ENCODE measurements around the gene DOK4. TPM values are rescaled to one million over a fixed set of nuclear protein-coding genes. Genes with fewer than 3 reads are reported as not detected.

The DOK4 gene
- total RNA-seq (10 to 100 TPM; 25.3 to 32.9 TPM), polyA plus RNA-seq (ENCODE audit: insufficient read depth, low read depth, low replicate concordance) (15.5 TPM)
- long read RNA-seq, donor 1, partial matches to known transcripts: 5 of 9 reads
- long read RNA-seq, donor 1, other reads (novel, unspliced or antisense): 0 of 9 reads
- long read RNA-seq, donor 2, partial matches to known transcripts: 0 of 2 reads
- long read RNA-seq, donor 2, other reads (novel, unspliced or antisense): 0 of 2 reads

DNA sequence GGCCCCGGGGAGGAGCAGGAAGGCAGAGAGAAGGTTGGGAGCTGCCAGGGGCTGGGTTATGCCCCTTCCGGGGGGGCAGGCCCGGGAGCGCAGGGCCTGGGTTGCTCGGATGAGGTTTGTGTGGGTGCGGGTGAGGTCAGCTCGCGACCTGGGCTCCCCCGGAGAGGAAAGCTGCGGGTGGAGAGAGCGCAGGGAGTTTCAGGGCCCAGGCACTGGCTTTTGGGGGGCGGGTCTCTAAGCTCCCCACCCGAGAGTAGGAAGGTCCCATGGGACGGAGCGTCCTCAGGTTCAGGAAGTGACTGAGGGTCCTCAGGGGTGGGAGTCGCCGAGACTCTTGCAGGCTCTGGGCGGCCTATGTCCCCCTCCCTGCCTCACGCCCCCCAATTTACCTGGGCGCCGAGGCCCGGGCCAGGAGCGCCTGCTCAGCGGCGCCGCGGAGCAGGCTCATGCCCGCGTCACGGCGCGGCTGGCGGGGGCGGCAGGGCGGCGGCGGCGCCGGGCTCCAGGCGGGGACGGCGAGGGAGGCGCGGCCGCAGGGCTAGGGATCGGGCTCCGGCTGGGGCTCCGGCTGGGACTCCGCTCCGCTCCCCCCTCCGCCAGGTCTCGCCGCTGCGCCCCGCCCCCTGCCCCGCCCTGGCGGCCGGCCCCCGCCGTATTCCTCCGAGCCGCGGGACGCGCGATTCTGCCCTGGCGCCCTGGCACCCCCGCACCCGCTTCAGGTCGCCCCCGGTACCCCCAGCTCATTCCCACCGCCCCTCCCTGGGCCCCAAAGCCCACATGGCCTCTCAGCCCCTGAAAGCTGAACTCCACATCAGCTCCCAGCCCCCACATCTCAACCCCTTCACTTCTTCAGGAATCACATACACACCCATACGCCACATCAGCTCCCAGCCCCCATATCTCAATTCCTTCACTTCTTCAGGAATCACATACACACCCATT, at the start of gene DOK4:
DOK4 (minus strand) TSS at position 578 of the 942 bp plus-strand sequence. CDS start 6,986 bp downstream, outside the sequence.
- H3K9me3 ChIP-seq: no peaks in the 10 kb centered on the region
- peaks cover 12% of the 10 kb centered on the region for H3K4me1 ChIP-seq
- TF ChIP-seq, protein P1, sequence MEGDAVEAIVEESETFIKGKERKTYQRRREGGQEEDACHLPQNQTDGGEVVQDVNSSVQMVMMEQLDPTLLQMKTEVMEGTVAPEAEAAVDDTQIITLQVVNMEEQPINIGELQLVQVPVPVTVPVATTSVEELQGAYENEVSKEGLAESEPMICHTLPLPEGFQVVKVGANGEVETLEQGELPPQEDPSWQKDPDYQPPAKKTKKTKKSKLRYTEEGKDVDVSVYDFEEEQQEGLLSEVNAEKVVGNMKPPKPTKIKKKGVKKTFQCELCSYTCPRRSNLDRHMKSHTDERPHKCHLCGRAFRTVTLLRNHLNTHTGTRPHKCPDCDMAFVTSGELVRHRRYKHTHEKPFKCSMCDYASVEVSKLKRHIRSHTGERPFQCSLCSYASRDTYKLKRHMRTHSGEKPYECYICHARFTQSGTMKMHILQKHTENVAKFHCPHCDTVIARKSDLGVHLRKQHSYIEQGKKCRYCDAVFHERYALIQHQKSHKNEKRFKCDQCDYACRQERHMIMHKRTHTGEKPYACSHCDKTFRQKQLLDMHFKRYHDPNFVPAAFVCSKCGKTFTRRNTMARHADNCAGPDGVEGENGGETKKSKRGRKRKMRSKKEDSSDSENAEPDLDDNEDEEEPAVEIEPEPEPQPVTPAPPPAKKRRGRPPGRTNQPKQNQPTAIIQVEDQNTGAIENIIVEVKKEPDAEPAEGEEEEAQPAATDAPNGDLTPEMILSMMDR (IDR thresholded peaks at IDR 0.05): no peak
- no peak for TF ChIP-seq POLR2A (IDR thresholded peaks at IDR 0.05)
- H3K27ac ChIP-seq: peak within 1 kb of the TSS; percentile 4 to 59
- H3K4me3 ChIP-seq: peak within 1 kb of the TSS; percentile 65 to 72
- intact Hi-C loops (cut with DNase I; ENCODE audit: low total_unique reads): no loop called here
- no peaks in the 10 kb centered on the region for H3K27me3 ChIP-seq
- H3K36me3 ChIP-seq (ENCODE audit: low read depth, missing control alignments): no peaks in the 10 kb centered on the region
- WGBS, 2 donors: 1% methylated on average over 14 to 70 of the region's 73 CpGs
- DNase-seq: peak; percentile 86

DNA sequence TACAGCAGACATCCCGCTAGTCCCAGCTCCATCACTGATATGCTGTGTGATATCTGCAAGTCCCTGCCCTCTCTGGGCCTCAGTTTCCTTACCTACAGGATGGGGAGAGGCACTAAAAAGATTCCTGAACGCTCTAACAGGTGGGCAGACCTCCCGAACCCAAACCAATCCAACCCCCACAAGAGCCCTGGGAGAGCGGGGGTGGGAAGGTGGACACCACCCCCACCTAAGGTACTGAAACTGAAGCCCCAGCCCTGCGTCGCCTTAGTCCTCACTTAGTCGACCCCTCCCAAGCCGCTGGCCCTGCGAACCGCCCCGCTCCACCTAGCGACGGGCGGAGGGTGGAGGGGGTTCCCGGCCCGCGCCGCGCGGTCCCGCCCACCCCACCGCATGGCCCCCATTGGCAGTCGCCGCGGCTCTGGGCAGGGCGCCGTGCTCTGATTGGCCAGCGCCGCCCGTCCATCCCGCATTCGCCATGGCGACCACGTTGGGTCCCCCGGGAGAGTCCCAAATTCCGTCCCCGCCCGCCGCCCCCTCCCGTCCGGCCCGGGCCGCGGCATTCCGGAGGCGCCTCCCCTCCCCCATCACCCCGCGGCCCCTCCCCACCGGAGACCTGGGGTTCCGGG, 49.5 kb upstream of the DOK4 start:
- intact Hi-C loops (cut with DNase I; ENCODE audit: low total_unique reads): no loop called here
- Histone ChIP-seq H3K36me3 (ENCODE audit: low read depth, missing control alignments) (no peaks in the 10 kb centered on the region), H3K9me3 (no peaks in the 10 kb centered on the region), H3K4me3 (peak overlapping the region; percentile 72 to 84), H3K4me1 (peaks cover 35% of the 10 kb centered on the region), H3K27ac (peak overlapping the region; percentile 61 to 84), H3K27me3 (no peaks in the 10 kb centered on the region)
- TF ChIP-seq, protein P1 (IDR thresholded peaks at IDR 0.05): no peak
- no peak for TF ChIP-seq POLR2A (IDR thresholded peaks at IDR 0.05)
- 0% methylated on average over 19 of the region's 50 CpGs; no CpG with 5 or more reads in 1 of the 2 donors for WGBS, 2 donors
- DNase-seq: peak; percentile 95

DNA sequence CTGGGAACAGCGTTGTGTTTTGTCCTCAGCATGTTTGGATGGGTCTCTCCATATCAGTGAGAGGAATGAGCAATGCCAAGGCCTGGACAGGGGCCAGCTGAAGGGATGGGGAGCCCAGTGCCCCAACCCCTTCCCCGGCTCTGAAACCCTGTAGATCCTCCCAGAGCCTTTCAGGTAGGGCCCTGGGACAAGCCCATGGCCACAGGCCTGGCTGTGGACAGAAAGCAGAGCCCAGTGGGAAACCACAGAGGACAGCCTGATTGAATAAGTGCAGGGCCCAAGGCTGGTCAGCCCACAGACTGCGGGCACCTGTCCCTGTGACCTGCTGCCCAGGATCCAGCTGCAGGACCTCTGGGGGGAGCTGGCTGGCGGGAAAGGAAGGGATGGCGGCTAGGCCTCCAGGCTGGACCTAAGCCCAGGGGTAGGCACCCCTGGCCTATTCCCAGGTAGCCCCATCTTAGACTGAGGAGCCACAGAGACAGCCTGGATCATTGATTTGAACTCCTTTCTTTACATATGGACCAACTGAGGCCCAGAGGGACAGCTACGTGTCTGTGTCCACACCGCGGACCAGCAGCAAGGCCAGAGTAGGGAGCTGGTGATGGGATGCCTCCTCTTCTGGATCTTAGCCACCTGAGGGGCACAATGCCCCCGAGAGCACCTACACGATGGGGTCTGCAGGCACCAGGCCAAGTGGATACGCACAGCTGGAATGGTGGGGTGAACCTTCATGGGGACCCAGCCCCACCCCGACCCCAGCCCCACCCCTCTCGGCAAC, 48.8 kb upstream of the DOK4 start:
- peak; percentile 10 for DNase-seq

DNA sequence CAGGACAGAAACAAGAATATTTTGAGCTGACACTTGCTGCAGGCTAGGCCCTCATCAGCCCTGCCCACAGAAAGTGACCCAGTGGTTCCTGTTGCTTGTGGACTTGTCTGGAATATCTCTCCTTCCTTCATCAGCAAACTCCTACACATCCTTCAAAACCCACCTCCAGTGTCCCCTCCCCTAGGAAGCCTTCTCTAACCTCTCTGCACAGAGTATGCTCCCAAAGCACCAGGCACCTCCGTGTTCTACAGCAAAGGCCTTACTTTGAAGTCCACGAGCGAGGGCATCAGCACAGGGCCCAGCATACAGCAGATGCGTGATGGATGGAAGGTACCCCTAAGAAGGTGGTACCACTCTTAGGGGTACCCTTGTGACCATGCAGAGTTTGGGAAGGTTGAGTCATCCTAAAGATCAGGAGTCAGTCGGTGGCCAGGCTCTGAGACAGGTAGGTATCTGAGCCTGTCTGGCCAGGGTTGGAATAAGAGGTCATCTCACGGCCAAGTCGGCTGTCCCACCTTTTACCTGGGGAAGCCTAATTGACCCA, 48.1 kb upstream of the DOK4 start:
- intact Hi-C loops (cut with DNase I; ENCODE audit: low total_unique reads): no loop called here
- 92 to 97% methylated on average over 7 of the region's 7 CpGs for WGBS, 2 donors
- peaks cover 35% of the 10 kb centered on the region for H3K4me1 ChIP-seq
- H3K4me3 ChIP-seq: no peak overlapping the region
- H3K9me3 ChIP-seq: no peaks in the 10 kb centered on the region
- no peak for TF ChIP-seq POLR2A (IDR thresholded peaks at IDR 0.05)
- TF ChIP-seq, protein P1 (IDR thresholded peaks at IDR 0.05): no peak
- H3K27me3 ChIP-seq: no peaks in the 10 kb centered on the region
- H3K27ac ChIP-seq: no peak overlapping the region
- H3K36me3 ChIP-seq (ENCODE audit: low read depth, missing control alignments): no peaks in the 10 kb centered on the region
- DNase-seq: peak; percentile 12

More for the DNA sequence above, 48.8 kb upstream of the DOK4 start:
- 44 to 55% methylated on average over 6 to 13 of the region's 13 CpGs for WGBS, 2 donors
- Histone ChIP-seq H3K9me3 (no peaks in the 10 kb centered on the region), H3K27ac (peak overlapping the region in 1 of 2 donors; percentile 61), H3K4me1 (peaks cover 35% of the 10 kb centered on the region), H3K36me3 (ENCODE audit: low read depth, missing control alignments) (no peaks in the 10 kb centered on the region), H3K4me3 (peak overlapping the region; percentile 72 to 84), H3K27me3 (no peaks in the 10 kb centered on the region)
- intact Hi-C loops (cut with DNase I; ENCODE audit: low total_unique reads): no loop called here
- TF ChIP-seq POLR2A (IDR thresholded peaks at IDR 0.05): no peak
- TF ChIP-seq, protein P1 (IDR thresholded peaks at IDR 0.05): no peak

Measured in testis (tissue), 5 donors.